ENCODE data around the gene ASTN2. TPM values are rescaled to one million over a fixed set of nuclear protein-coding genes. Genes with fewer than 3 reads are reported as not detected.

ASTN2 gene
- total RNA-seq, 4 donors from 2014 or later, result 3.2 to 7.0 (median 5.4) TPM

DNA sequence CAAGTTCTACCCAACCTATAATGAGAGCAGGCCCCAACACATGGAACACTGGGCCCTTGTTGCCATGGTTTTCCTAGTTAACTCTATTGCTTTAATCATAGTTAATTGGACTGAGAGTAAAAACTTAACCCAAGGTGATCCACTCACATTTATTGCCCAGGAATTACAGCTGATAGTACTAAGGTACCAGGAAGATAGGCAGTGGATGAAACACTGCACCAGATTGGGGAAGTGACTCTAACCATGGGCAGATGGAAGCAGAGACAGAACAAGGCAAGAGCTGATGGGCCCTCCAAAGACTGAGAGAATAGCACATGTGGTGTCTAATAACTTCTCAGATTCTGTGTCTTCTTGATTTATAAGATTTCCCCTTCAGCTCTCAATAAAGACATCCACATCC is 873.5 kb downstream of the ASTN2 start:
- TF ChIP-seq, protein P1, sequence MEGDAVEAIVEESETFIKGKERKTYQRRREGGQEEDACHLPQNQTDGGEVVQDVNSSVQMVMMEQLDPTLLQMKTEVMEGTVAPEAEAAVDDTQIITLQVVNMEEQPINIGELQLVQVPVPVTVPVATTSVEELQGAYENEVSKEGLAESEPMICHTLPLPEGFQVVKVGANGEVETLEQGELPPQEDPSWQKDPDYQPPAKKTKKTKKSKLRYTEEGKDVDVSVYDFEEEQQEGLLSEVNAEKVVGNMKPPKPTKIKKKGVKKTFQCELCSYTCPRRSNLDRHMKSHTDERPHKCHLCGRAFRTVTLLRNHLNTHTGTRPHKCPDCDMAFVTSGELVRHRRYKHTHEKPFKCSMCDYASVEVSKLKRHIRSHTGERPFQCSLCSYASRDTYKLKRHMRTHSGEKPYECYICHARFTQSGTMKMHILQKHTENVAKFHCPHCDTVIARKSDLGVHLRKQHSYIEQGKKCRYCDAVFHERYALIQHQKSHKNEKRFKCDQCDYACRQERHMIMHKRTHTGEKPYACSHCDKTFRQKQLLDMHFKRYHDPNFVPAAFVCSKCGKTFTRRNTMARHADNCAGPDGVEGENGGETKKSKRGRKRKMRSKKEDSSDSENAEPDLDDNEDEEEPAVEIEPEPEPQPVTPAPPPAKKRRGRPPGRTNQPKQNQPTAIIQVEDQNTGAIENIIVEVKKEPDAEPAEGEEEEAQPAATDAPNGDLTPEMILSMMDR (IDR thresholded peaks at IDR 0.05; ENCODE audit: low read depth), result no peak

DNA sequence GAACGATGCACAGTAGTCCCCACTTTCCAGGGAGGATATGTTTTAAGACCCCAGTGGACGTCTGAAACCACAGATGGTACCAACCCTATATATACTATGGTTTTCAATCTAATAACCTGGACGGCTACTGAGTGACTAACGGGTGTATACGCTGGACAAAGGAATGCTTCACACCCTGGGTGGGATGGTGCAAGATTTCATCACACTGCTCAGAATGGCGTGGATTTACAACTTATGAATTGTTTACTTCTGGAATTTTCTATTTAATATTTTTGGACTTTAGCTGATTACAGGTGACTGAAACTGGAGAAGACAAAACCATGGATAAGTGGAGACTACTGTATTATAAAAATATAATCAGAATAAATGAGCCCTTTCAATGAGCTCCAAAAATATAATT is 875.3 kb downstream of the ASTN2 start:
- TF ChIP-seq, protein P1 (IDR thresholded peaks at IDR 0.05; ENCODE audit: low read depth), result no peak

DNA sequence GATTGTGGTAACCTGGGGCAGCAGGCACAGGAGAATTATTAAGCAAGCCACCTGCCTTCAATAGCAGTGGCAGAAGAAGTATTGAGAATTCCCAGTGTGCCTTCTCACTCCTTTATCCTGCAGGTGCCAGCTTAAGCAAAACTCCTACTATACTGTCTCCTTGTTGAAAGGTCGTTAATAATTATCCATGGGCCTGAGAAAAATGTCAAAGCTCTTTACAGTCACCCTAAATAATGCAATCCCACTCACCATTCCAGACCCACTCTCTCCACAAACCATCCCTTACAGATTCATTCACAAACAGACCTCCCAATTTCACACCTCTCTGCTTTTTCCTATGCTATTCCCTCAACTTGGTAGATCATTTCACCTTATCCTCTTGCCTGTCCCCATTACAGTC is 889.2 kb downstream of the ASTN2 start:
- TF ChIP-seq, protein P1 (IDR thresholded peaks at IDR 0.05; ENCODE audit: low read depth), result no peak

DNA sequence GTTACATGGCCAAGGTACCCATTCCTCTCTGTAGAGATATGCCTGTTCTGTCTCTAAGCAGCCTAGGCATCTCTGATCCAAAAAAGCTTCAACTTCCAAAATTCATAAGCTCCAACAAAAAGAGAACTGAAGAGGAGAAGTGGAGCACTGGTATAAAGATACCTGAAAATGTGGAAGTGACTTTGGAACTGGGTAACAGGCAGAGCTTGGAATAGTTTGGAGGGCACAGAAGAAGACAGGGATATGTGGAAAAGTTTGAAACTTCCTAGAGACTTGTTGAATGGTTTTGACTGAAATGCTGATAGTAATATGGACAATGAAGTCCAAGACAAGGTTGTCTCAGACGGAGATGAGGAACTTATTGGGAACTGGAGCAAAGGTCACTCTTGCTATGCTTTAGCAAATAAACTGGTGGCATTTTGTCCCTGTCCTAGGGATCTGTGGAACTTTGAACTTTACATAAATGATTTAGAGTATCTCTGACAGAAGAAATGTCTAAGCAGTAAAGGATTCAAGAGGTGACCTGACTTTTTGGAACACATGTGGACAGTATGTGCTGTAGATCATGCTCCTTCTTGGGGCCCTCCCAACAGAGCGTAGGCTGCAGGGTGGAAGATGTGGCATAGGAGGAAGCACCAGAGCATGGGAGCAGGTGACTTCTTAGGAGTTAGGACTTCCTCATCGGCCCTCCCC is 889.9 kb downstream of the ASTN2 start:
- TF ChIP-seq, protein P1 (IDR thresholded peaks at IDR 0.05; ENCODE audit: low read depth), result no peak

DNA sequence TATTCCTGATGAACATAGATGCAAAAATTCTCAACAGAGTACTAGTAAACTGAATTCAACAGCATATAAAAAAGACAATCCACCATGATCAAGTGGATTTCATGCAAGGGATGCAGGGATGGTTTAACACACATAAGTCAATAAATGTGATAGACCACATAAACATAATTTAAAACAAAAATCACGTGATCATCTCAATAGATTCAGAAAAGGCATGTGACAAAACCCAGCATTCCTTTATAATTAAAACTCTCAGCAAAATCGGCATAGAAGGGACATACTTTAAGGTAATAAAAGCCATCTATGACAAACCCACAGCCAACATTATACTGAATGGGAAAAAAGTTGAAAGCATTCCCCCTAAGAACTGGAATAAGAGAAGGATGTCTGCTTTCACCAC is 894.6 kb downstream of the ASTN2 start:
- TF ChIP-seq, protein P1 (IDR thresholded peaks at IDR 0.05; ENCODE audit: low read depth), result no peak

DNA sequence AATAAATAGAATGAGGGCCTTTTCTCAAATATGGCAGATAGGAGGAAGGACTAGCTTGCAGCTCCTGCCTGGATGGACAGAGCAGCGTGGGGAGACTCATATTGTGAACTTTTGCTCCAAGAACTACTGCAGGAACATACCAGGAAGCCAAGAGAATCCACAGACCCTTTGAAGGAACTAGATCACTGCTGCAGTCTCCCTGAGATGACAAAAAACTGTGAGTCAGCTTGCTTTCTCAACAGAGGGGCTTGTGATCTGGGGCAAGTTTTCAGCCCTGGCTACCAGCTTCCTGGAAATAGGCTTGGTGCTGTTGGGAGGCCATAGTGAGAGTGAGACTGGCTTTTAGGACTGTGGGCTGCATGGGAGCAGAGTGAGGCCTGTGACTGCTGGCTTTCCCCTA is 898.4 kb downstream of the ASTN2 start:
- TF ChIP-seq, protein P1 (IDR thresholded peaks at IDR 0.05; ENCODE audit: low read depth), result no peak

DNA sequence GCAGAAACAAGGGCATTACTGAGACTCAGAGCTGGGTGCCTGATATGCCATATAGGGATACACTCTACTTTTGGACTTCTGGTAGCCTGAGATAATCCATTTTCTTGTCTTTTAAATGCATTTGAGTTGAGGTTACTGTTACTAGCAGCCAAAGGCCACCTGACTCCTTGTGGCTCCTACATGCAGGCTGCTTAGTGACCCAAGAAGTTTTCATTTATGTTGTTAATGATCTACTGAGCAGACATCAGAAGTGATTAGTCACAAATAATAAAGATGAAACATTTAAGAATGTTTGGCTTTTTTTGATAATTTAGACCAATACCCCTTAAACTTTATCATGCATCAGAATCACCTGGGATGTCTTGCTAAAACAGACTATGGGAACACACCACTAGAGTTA is 899.3 kb downstream of the ASTN2 start:
- TF ChIP-seq, protein P1 (IDR thresholded peaks at IDR 0.05; ENCODE audit: low read depth), result no peak
